NK-92 treated with Interleukin-12 subunit alpha and Interleukin-12 subunit beta, amount 100 ng/mL, for 24 hours (cell line): ENCODE data around the gene PLXNB2.

ENCODE experiments used
- DNase-seq: peaks from one replicate; lab custom pipeline; 2025; lab: John Stamatoyannopoulos, UW

Gene PLXNB2

GRCh38 chr22:50264104-50264745 is 43.2 kb downstream of the PLXNB2 start:
- no peak for DNase-seq

GRCh38 chr22:50262973-50263617 is 44.4 kb downstream of the PLXNB2 start:
- no peak for DNase-seq

GRCh38 chr22:50262460-50262911 is 45.0 kb downstream of the PLXNB2 start:
- DNase-seq = no peak

- DNase-seq = no peak
Observed at GRCh38 chr22:50261615-50262459, 45.6 kb downstream of the PLXNB2 start, which contains the start of gene MAPK12. TSS of gene MAPK12 (minus strand) at chr22:50261683. CDS start at chr22:50261509, 174 bp downstream.

- DNase-seq = no peak
Observed at GRCh38 chr22:50260801-50261614, 46.4 kb downstream of the PLXNB2 start.

- DNase-seq = no peak
Observed at GRCh38 chr22:50260434-50260800, 47.0 kb downstream of the PLXNB2 start.

GRCh38 chr22:50259302-50259701 is 48.1 kb downstream of the PLXNB2 start:
- no peak for DNase-seq

DNA sequence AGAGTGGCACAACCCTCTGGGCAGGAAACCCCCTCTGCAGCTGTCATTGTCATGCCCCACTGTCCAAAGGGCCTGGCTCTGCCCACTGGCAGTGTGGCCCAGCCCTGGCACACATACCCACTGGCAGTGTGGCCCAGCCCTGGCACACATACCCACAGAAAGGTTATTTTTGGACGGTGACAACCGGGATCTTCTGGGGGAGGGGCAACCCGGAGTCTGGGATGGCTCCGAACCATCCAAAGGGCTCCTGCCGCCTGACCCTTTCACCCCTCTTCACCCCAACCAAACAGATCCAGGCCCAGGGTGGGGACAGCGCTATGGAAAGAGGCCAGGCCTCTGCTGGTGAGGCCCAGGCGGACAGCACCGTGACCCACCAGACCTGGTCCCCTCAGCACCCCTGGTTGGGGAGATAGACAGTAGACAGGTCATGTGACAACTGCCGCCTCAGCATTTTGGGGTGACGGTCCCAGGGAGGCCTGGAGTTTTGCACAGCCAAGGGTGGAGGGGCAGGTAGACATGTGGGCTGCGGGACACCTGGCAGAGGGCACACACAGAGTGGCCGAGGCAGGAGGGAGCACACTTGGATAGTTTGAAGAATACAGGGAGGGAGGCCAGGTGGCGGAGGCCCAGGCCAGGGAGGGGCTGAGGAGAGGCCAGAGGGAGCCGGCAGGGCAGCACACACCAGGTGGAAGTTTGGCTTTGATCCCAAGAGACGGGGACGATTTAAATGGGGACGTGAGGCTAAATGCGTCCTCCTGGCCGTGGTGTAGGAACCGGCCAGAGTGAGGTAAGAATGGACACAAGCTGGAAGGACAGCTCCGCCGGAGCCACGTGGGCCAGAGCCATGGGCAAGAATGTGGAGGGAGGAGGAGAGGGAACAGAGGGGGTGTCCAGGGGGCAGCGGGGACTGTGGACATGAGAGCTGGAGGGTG is 48.8 kb downstream of the PLXNB2 start:
- no peak for DNase-seq

DNA sequence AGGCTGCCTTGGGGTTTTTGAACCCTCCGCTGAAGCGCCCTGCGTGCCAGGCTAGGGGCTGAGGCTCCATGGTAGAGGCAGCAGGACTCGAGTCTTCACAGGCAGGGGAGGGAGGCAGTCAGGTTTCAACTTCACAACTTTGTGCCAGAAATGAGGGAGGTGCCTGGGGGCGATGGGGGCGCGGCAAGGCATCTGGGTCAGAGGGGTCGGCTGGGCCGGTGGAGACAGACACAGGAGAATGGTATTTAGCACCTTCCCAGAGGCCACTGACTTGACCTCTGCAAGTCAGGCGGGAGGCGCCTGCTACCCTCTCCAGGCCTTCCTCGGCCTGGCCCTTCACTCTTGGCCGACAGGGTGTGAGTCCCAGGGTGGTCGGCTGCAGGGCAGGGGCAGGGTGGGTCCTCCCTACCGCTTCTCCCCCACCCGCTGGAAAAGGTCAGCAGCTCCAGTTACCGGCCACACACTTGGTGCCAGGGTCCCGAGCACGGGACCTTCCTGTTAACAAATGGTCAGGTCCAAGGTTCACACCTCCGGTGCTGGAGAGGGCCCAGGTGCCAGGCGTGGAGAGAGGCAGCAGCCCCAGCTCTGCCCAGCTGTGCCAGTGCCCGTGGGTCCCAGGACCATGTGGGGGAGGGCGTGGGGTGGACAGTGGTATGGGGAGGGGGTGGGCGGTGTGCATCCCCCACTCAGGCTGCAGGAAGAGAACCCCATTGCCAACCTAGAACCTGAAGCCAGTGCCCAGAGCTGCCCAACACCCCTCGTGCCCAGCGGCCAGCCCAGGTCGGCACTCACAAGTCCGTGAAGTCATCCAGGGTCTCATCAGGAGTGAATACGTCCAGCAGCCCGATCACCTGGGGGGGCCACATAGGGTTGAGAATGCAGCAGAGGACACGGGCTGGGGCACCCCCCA is 49.7 kb downstream of the PLXNB2 start:
- no peak for DNase-seq

DNA sequence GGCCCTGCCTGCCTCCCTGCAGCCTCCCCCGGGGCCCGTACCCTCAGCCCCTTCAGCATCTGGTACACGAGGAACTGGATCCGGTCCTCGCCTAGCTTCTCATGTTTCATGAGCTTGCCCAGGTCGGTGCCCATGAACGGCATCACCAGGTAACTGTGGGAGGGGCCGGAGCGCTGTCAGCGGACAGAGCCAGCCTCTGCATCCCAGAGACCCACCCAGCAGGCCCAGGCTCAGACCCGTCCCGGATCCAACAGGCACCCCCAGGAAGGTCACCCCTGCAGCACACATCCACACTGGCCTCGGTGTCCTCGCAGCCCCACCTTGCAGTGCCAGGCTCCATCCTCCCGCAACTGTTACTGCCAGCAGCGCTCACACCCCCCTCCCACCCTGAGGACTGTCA is 50.4 kb downstream of the PLXNB2 start:
- DNase-seq = no peak

- DNase-seq = no peak
Observed at GRCh38 chr22:50256258-50256862, 51.1 kb downstream of the PLXNB2 start.

- no peak for DNase-seq
Observed at GRCh38 chr22:50255607-50256006, 51.8 kb downstream of the PLXNB2 start.

GRCh38 chr22:50255099-50255498 is 52.3 kb downstream of the PLXNB2 start:
- no peak for DNase-seq

DNA sequence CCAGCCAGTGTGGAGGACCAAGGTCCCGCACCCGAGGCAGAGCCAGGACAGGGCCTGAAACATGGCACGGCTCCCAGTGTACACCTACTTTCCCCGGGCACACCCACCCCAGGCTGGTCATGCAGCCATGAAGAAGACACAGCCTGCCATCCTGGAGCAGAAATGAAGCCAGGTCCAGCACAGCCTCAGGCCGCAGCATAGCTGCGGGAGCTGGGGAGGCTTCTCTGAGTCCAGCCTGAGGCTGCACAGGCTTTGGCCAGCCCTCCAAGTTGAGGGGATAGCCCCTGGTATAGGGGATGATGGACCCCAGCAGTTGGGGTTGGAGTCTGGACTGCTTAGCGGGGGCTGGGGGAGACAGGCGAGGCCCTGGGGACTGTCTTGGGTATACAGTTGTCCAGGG is 53.5 kb downstream of the PLXNB2 start:
- no peak for DNase-seq

DNA sequence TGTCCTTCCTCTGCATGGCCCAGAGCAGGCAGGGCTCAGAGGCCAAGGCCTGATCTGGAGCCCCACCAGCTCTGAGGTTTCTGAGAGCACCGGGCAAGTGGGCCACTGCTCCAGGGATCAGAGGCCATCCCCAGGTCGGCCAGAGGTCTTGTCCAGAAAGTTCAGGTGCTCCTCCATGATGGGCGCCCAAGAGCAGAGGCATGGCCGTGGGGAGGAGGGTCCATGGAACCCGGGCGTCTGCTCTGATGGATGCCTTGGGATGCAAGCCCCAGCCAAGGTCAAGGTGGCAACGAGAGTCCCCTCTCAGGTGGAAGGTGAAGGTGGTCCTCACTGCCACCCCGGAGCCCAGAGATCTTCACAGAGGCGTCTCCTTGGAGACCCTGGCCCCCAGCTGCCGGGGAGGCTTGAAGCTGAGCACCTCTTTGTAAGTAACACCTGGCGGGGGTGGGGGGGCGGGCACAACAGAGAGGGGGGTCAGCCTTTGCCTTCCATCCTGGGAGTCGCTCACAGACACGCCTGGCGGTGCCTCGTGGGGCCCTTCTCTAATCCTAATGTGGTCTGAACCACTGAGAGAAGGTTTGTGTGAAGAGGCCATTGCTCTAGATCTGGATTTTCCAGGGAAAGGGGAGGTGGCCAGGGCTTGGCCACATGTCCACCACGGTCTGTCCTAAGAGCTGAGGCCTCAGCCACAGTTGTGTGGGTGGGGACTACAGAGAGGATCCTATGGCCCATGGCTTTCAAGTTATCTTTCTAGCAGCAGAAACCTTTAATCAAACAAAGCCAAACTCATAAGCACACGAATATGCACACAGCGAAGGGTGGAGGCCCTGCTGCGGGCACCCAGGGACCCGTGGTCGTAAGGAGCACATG is 54.2 kb downstream of the PLXNB2 start:
- no peak for DNase-seq

DNA sequence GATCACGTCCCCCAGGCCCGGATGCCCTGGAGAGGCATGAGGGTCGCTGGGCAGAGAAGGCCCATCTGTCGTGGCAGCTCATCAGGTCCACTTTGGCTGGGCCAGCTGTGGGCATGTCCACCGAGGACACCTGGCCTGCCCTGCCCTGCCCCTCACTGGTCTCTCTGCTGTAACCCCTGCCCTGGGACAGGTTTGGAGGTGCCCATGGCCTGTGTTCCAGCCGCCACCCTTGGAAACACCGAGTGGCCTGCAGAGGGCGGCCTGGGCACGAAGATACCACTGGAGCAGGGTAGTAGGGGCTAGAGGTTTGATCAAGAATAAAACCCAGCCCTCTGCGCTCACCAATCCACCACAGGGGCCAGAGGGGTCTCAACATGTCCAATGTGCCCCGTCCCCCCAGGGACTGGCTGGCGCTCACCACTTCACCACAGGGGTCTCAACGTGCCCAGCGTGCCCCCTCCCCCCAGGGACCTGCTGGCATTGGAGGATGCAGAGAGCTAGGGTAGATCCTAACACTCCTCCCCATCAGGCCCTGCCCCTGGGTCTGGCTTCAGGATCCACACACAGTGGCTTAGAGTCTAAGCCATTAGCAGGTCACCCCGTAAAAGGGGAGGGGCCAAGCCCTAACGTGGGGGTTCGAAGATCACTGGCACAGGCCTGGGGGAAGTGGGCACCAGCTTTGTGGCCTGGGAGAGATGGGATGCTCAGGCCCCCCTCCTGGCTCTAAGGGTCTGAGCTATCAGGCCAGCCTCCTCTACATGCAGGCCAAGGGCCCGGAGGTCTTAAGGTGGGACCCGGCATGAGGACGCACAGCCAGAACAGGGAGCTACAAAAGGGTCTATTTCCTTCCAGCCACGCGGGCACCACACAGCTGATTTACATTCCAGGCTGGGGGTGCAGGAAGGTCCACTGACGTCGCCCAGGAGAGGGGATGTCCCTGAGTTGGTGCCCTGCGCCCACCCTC is 55.1 kb downstream of the PLXNB2 start:
- no peak for DNase-seq

DNA sequence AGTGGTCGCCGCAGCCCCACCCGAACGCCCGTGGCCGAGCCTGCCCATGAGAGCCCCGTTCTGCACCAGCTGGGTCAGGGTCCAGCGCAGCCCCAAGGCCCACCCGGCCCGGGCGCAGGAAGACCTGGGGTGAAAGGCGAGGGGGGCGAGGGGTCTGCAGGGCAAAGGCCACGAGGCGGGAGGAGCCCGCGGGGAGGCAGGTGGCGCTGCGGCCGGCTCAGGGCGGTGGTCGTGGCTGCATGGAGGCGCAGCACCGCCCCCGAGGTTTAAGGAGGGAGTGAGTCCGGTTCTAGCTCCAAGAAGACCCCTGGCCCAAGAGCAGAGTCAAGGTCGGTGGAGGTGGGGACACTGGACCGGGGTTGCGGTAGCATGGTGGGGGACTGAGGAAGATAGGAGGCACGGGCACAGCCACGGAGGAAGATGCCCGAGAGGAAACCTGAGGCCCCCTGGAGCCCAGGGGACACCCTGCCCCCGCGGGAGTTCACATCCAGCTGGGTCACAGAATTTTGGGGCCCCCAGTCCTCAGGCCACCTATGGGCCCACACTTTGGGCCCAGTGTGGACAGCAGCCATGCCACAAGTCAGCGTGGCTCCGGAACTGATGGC is 55.9 kb downstream of the PLXNB2 start:
- DNase-seq = no peak
